HG03469 (cell line): ENCODE results near the gene NSMCE4A.
"Not testable (repeated sequence)": the region's sequence is repeated elsewhere in the genome, so short reads cannot be mapped to it uniquely, and the experiment has no call there.

Source experiments
- ATAC-seq: cut with Tn5 transposase; IDR thresholded peaks from one replicate; pipeline ENCODE4 v1.9.1; 2021; ENCODE audit warnings: mild to moderate bottlenecking, moderate library complexity, moderate number of reproducible peaks; ENCODE audit not compliant: unreplicated experiment

Gene NSMCE4A

DNA sequence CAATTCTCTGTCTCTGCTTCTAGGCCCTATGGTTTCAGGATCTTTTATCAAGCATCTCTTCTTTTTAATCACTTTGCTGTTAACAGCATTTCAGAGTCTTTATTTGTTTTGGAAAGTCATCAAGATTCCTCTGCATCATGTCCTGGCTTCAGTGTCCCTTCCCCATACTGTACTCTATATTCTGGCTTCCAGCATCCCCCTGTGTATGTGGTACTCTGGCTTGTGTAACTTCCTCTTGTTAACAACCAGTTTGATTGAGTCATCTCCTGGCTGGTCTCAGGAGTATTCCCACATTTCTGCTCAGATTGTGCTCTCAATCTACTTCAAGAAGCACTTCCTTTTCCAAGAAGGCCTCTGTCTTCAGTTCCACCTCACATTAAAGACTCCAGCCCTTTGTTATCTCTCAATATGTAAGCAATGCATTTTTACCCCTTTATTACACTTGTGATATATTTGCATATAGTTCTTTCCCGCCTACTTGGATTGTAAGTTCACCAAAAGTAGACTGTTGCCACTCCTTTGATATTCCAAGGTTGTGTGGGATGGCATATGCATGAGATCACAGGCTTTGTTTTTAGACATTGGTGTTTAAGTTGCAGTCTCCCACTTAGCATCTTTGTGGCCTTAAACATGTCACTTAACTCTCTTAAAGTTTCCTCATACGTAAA is 32.1 kb downstream of the NSMCE4A start:
- ATAC-seq = no peak

DNA sequence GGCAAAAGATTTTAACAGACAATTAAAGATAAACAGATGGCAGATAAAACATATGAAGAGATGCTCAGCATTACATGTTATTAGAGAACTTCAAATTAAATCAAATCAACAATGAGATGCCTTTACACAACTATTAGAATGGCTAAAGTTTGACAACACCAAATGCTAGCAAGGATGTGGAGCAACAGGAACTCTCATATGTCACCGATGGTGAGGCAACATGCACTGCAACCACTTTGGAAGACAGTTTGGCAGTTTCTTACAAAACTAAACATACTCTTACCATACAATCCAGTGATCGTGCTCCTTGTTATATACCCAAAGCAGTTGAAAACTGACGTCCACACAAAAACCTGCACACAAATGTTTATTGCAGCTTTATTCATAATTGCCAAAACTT is 33.5 kb downstream of the NSMCE4A start:
- ATAC-seq = no peak

DNA sequence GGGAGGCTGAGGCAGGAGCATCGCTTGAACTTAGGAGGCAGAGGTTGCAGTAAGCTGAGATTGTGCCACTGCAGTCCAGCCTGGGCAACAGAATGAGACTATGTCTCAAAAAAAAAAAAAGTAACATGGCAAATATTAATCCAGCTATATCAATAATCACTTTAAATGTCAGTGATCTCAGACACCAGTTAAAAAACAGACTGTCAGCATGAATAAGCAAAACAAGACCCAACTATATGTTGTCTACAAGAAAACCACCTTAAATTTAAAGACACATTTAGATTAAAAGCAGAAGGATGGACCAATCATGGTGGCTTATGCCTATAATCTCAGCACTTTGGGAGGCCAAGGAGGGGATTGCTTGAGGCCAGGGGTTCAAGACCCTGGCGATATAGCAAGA is 38.7 kb downstream of the NSMCE4A start:
- no peak for ATAC-seq

DNA sequence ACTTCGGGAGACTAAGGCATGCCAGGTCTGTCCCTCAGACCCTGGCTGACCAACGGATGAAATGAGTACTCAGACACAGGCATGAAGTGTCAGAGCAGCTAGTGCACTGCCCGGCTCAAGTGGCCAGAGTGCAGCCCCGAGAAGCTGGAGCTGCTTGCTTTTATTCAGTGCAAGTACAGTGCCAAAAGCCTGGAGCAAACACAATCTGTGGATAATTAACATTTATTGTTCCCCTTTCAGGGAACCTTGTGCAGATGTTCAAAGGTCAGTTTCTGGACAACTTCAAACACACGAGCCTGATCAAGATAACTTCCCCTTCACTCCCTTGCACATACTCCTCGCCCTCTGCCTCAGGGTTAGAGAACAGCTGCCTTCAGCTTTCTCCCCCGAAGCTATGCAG is 39.3 kb downstream of the NSMCE4A start:
- ATAC-seq = no peak

DNA sequence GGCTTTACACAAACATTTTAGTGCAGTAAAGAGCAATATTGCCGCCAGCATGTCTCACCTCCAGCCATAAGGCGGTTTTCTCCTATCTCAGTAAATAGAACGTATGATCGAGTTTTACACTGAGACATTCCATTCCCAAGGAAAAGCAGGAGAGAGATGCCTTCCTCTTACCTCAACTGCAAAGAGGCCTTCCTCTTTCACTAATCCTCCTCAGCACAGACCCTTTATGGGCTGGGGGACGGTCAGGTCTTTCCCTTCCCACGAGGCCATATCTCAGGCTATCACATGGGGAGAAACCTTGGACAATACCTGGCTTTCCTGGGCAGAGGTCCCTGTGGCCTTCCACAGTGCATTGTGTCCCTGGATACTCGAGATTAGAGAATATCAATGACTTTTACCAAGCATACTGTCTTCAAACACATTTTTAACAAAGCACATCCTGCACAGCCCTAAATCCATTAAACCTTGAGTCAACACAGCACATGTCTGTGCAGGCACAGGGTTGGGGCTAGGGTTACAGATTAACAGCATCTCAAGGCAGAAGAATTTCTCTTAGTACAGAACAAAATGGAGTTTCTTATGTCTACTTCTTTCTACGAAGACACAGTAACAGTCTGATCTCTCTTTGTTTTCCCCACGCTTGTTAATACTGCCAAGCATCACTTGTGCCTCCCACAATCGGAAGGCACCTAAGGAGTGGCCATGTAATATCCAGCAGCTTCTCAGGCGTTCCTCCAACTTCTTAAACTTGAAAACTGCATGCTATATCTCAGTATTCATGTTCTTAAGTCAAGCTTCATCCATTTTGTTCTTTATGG is 44.5 kb downstream of the NSMCE4A start:
- not testable (repeated sequence) for ATAC-seq

DNA sequence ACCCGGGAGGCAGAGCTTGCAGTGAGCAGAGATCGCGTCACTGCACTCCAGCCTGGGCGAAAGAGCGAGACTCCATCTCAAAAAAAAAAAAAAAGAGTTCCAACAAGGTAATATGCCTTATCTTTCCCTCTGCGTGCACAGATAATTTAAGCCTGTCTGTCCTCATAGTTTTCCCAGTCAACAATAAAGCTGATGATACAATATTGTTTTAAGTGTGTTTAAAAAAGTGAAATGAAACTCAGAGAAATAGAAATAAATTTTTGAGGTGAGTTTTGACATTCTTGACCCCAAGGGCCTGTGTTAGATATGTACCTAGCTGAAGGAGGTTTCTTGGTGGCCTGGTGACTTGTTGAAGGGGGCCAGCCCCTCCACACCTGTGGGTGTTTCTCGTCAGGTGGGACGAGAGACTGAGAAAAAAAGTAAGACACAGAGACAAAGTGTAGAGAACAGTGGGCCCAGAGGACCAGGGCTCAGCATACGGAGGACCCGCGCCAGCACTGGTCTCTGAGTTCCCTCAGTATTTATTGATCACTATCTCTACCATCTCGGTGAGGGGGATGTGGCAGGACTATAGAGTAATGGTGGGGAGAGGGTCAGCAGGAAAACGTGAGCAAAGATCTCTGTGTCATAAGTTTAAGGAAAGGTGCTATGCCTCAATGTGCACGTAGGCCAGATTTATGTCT is 45.3 kb downstream of the NSMCE4A start:
- not testable (repeated sequence) for ATAC-seq

DNA sequence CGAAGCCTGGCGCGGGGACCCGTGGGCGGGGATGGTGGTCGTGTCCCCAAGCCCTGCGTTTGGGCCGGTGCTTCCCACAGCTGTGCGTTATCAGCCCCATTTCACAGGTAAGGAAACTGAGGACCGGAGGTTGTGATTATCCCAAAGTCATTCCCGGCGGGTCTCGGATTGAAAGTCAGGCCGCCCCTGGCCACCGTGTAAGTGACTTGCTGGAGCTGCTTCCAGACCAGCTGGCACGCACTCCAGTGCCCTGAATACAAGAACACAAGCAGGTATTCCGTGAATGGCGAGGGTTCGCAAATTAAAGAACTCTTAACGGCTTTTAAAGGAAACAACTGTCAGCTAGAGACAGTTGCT is 46.5 kb downstream of the NSMCE4A start:
- ATAC-seq = peak; percentile 5

DNA sequence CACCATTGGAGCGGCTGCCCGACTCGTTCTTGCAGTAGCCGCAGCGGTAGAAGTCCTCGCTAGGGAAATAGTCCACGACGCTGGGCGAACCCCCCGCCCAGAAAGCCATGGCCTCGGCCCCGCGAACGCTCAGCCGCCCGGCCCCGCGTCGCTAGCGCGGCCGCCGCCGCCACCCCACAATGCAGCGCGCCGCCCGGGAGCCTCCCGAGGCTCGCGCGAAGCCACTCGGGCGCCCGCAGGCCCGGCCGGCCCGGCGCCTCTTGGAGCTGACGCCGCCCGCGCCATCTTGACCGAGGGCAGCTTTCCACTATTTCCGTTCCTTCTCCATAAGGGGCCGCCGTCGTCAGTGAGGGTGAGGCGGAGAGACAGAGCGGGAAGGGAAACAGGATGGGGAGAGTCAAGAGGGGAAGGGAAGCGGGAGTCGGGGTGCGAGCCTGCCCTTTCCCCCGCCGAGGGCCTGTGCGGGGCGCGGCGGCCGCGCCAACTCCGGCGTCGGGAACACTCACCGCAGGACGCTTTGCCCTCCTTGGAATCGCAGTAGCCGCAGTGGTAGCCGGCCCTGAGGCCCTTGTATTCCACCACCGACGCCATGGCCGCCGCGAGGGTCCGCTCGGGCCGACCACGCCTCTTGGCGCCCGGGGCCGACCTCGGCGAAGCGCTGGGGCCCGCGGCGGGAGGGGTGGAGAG is 47.0 kb downstream of the NSMCE4A start, which contains the start of gene ATE1:
Gene ATE1 (minus strand): TSS at position 191 of the 687 bp plus-strand sequence. CDS start 82 bp downstream, at position 109.
- ATAC-seq = peak; percentile 81

DNA sequence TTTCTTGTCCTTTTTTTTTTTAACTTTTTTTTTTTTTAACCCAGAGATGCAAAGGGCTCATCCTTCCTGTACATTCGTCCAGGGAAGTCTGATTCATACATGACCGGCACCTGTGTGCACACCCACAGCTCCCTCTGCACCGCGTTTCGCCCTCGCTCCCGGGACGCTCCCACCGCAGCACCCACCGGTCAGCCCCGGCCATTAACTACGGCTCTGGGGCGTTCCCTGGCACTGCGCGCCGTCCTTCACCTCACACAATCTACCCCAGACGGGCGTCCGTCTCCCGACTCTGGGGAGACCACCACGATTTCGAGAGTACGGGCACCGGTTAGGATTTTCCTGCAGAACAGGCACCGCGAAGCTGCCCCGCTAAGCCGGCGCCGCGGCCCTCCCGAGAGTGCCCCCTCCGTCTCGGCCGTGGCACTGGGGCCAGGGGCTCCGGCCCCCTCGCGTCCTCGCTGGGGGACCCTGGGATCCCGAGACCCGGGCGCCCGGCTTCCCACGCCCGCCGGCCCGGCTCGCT is 47.6 kb downstream of the NSMCE4A start:
- peak; percentile 29 for ATAC-seq

DNA sequence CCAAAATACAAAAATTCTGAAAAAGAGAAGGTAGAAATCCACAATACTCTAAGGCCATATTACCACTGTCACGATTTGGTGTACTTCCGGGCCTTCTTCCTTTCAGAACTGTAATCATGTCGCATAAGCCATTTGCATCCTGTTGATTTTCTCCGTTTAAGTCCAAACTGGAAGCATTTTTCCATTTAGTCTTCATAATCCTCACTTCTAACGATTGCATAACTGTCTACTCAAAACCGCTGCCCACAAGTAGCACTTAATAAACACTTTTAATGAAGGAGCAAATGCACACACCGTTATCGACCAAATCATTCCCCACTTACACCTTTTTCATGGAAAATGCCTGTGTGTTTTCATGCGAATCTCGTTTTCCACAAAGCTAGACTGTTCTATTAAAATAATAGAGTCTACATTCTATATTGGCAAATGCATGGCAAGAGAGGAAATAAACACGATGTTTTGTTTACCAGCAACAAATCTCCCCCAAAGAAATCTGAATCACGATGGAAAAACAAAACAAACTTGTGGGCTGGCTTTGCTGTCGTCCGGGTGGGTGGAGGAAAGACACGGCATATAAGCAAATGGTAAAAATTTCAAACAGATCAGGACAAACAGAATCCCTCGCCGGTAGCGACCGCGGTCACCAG is 48.2 kb downstream of the NSMCE4A start:
- no peak for ATAC-seq

DNA sequence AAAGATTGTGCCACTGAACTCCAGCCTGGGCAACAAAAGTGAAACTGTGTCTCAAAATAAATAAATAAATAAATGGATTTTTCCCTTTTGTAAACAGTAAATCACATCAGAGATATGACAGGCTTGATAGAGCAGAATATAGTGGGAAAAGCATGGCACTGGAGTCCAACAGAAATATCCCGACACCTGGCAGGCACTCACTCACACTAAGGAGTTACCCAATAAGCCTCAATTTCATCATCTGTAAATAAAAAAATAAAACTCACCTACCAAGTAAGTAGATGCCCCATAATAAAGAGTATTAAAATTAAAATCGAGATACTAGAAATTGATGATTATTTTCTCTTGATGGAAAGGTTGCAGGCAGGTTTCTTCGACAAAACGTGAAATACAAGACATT is 48.9 kb downstream of the NSMCE4A start:
- no peak for ATAC-seq

DNA sequence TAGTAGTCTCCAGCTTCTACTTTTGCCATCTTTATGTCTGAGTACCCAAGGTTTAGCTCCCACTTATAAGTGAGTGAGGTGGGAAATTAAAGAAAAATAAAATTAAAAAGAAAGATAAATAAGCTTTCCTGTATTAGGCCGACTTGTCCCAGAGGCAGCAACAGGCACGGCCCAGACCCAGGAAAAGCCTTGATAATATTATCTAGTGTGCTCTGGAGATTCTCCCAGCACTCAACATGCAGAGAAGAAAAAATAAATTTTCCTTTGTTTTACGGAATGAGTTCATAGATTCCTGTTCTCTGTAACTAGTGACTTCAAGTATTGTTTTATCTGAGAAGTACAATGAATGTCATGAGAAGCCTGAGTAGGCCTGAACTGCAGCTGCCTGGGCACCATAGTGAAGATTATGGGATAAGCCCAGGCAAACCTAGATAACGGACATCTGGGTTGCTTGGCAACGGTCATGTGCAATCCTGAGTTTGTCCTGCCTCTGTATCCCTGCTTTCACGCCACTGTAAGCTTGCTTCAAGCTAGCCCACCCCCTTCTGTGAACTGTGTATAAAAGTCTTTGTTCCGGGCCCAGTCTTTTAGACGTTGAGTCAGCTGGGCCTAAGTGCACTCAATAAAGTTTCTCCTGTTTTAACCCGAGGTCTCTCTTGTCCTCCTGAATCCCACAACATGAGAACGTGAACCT is 53.6 kb downstream of the NSMCE4A start:
- no peak for ATAC-seq

DNA sequence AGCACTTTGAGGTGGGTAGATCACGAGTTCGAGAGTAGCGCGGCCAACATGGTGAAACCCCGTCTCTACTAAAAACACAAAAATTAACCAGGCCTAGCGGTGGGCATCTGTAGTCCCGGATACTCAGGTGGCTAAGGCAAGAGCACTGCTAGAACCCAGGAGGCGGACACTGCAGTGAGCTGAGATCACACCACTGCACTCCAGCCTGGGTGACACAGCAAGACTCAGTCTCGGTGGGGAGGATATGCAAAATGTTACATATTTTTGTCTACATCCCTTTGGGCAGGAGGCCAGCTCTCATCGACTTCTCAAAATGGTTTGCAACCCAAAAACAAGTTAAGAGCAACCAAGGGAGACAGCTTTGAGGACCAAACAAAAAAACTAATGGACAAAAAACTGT is 55.4 kb downstream of the NSMCE4A start:
- ATAC-seq = no peak

DNA sequence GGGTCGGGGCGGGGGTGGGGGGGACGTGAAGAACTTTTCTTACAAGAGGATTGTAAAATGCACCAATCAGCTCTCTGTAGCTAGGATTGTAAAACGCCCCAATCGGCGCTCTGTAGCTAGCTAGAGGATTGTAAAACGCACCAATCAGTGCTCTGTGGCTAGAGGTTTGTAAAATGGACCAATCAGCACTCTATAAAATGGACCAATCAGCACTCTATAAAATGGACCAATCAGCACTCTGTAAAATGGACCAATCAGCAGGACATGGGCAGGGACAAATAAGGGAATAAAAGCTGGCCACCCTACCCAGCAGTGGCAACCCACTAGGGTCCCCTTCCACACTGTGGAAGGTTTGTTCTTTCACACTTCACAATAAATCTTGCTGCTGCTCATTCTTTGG is 56.2 kb downstream of the NSMCE4A start:
- ATAC-seq = not testable (repeated sequence)

DNA sequence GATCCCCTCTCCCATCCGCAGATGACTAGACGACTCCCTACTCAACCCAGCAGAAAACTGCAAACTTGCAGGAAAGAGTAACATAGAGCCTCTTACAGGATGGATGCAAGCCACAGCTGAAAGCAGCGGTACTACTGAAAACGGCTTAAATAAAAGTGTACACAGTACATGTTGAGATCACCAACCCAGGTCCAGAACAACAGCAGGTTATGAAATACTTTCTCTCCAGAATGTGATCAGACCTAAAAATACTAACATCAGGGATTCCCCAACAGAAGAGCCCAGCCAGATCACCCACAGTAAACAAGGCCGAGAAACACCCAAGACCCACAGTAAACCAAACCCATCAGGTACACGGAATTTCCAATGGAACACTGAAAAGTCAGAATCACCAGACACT is 60.4 kb downstream of the NSMCE4A start:
- no peak for ATAC-seq

DNA sequence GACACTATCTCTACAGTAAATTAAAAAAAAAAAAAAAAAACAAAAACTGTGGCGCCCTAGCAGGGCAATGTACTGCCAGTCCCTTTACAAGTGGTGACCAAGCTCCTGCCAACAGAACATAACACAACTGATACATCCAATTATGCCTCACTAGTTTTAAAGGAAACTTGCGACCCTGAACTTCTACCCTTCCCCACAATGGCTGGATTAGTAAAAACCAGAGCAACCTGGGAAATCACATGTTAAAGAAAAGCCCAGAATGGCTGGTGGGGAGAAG is 63.7 kb downstream of the NSMCE4A start:
- ATAC-seq = no peak

DNA sequence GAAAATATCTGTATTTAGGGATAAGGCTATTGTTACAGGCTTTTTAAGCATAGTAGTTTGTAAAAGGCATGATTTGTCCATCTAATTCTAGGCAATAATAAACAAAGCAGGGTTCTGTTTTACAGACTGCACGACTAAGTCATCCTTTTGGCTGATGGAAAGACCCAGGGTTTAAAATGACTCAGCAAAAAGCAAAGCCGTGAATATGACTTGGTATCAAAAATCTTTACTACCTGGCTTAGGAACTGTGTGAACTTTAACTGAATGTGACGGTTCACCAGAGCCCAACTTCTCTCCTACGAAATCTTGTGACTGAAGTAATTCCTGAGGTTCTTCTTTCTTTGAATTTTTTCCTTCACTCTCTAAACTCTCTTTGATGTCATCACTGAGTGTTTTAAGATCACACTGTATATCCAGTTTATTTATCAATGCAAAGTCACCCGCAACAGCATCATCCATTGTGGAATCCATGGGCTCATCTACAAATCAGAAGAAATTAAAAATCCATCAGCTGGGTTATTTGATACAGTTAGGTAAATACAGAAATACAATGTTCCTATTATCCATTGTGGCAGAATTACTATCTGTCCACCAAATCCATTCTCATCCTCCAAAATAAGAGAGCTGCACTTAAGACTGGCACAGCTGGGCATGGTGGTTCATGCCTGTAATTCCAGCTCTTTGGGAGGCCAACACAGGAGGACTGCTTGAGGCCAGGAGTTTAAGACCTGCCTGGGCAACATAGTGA is 64.2 kb downstream of the NSMCE4A start:
- no peak for ATAC-seq
